Subcutaneous abdominal adipose tissue (tissue), 5 donors: ENCODE results near the gene LGR6.

Experiments used
- H3K27ac ChIP-seq: one replicate; pipeline ENCODE4 v1.7.0; 2013; ENCODE audit warnings: low read depth, mild to moderate bottlenecking, inconsistent platforms, low read length, moderate library complexity
- H3K27me3 ChIP-seq, 5 donors: one replicate each; pipeline ENCODE4 v1.7.0; 2013; ENCODE audit warnings: low read length in 5 of 5, inconsistent platforms in 1 of 5; ENCODE audit not compliant: control insufficient read depth in 5 of 5, insufficient read depth in 4 of 5
- H3K36me3 ChIP-seq, 5 donors: one replicate each; pipeline ENCODE4 v1.7.0; 2013; ENCODE audit warnings: low read length in 5 of 5; ENCODE audit not compliant: control insufficient read depth in 5 of 5, insufficient read depth in 5 of 5
- H3K4me1 ChIP-seq, 5 donors: one replicate each; pipeline ENCODE4 v1.7.0; 2013; ENCODE audit warnings: low read length in 5 of 5, mild to moderate bottlenecking in 3 of 5, moderate library complexity in 1 of 5; ENCODE audit not compliant: control insufficient read depth in 5 of 5, insufficient read depth in 5 of 5
- H3K4me3 ChIP-seq, 5 donors: one replicate each; pipeline ENCODE4 v1.7.0; 2013; ENCODE audit warnings: low read length in 5 of 5, low read depth in 1 of 5
- H3K9ac ChIP-seq, 5 donors: one replicate each; pipeline ENCODE4 v1.7.0; 2013; ENCODE audit warnings: low read length in 5 of 5, mild to moderate bottlenecking in 4 of 5, moderate library complexity in 3 of 5
- H3K9me3 ChIP-seq, 5 donors: one replicate each; pipeline ENCODE4 v1.7.0; 2013; ENCODE audit warnings: low read length in 5 of 5; ENCODE audit not compliant: control insufficient read depth in 5 of 5
- donor health status: healthy.
- donor health status: healthy.
- donor health status: healthy.
- donor health status: healthy.
- donor health status: healthy.

LGR6 gene

DNA sequence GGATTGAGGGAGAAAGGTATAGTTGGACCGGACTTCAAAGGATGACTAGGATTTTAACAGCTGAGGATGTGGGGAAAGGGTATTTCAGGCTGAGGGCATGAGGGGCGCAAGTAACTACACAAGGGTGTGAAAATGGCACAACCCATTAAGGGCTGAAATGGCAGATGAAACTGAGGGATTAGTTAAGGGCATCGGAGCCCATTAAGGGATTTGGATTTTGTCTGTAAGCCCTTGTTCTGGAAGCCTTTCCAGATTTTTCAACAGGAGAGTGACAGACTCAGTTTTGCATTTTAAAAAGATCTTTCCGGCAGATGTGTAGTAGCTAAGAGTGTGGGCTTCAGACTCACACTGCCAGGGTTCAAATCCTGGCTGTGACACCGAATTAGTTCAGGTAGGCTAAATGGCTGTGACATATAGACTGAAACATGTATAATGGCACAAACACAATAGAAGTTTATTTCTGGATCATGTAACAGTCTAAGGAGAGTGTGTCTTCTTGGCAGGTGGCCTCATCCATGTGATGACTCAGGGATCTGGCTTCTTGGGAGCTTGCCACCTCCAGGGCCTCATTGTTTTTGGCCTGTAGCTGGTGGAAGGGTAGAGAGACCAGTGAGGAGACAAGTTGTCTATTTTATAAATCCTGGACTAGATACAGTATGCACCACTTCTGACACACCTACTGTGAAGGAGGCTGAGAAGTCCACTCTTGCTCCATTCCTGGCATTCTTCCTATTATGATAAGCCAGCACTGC, 98.5 kb downstream of the LGR6 start:
- Histone ChIP-seq H3K36me3 (no peaks in the 10 kb centered on the region), H3K9me3 (peaks cover 0 to 4% (median 0%) of the 10 kb centered on the region in 5 donors), H3K9ac (no peak overlapping the region), H3K4me1 (peaks cover 0 to 5% (median 0%) of the 10 kb centered on the region in 5 donors), H3K4me3 (no peak overlapping the region), H3K27ac (no peak overlapping the region), H3K27me3 (peaks cover 0 to 8% (median 4%) of the 10 kb centered on the region in 5 donors)

DNA sequence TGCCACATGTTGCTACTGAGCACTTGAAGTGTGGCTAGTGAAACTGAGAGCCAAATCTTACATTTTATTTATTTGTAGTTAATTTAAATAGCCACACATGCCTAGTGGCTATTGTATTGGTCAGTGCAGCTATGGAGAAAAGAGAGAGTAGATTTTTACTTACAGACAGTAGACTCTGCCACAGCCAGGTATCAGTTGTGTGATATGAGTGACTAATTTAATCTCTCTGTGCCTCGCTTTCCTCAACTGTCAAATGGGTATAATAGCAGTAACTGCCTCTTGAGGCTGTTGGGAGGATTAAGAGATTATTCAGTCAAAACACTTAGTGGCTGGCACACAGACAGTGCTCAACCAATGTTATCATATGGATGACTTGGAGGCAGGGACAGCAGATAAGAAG, 99.2 kb downstream of the LGR6 start:
- H3K36me3 ChIP-seq, result no peaks in the 10 kb centered on the region
- H3K9ac ChIP-seq, result no peak overlapping the region
- H3K4me3 ChIP-seq, result no peak overlapping the region
- peaks cover 0 to 4% (median 0%) of the 10 kb centered on the region in 5 donors for H3K9me3 ChIP-seq
- H3K27me3 ChIP-seq, result peaks cover 0 to 11% (median 4%) of the 10 kb centered on the region in 5 donors
- H3K27ac ChIP-seq, result no peak overlapping the region
- peaks cover 0 to 5% (median 0%) of the 10 kb centered on the region in 5 donors for H3K4me1 ChIP-seq

DNA sequence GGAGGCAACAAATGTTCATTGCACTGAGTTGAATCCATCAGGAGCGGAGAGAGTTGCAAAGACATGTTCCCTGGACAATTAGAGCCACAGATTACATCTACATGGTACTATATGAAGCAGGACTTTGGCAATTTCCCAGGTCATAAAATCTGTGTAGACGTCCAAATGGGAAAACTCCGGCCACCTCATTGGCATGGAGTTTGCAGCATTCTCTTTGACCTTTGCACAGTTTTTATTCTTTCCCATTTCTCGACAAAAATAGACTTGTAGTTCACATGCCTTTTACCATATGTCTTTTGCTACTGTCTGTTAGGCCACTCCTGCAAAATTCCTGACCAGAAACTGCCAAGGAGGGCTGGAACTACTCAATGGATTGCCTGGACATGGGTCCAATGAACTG, 100.0 kb downstream of the LGR6 start:
- Histone ChIP-seq H3K9me3 (peaks cover 0 to 4% (median 0%) of the 10 kb centered on the region in 5 donors), H3K4me1 (peaks cover 0 to 5% (median 0%) of the 10 kb centered on the region in 5 donors), H3K27ac (no peak overlapping the region), H3K36me3 (no peaks in the 10 kb centered on the region), H3K9ac (no peak overlapping the region), H3K4me3 (no peak overlapping the region), H3K27me3 (peaks cover 0 to 9% (median 4%) of the 10 kb centered on the region in 5 donors)

DNA sequence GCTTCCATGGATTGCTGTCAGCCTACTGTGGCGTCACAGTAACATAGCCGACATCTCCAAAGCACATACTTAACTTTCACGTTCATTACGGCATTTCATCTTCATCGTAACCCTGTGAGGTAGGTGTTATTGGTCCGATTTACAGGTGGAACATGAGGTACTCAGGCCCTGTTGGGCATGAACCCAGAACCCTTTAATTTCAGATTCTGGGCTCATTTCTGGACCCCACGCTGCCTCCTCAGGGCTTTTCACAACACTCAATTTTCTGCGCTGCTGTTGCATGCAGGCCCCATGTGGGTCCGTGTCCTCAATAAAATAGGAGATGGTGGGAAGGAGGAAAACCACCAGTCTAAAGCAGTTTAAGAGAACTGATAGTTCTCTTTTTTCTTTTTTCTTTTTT, 108.6 kb downstream of the LGR6 start:
- Histone ChIP-seq H3K36me3 (no peaks in the 10 kb centered on the region), H3K4me1 (no peaks in the 10 kb centered on the region), H3K9me3 (no peaks in the 10 kb centered on the region), H3K27me3 (peaks cover 0 to 9% (median 3%) of the 10 kb centered on the region in 5 donors), H3K9ac (no peak overlapping the region), H3K27ac (no peak overlapping the region), H3K4me3 (no peak overlapping the region)

DNA sequence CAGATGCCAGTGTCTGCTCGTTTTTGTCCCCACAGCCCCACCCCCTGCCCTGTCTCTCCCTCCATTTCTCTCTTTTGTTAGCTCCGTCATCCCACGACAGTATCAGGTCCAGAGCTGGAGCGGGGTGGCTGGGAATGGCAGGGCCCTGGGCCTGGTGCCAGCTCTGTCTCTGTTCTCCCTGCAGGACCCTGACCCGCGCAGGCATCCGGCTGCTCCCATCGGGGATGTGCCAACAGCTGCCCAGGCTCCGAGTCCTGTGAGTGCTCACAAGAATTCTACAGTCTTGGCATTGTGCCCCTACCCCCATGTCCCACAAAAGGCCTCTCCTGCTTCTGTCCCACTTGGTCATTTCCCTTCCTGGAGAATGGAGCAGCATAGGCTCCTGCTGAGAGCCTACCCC, 110.8 kb downstream of the LGR6 start:
- peaks cover 0 to 7% (median 4%) of the 10 kb centered on the region in 5 donors for H3K27me3 ChIP-seq
- H3K4me1 ChIP-seq, result no peaks in the 10 kb centered on the region
- no peak overlapping the region for H3K4me3 ChIP-seq
- H3K9me3 ChIP-seq, result no peaks in the 10 kb centered on the region
- H3K9ac ChIP-seq, result no peak overlapping the region
- no peak overlapping the region for H3K27ac ChIP-seq
- no peaks in the 10 kb centered on the region for H3K36me3 ChIP-seq

DNA sequence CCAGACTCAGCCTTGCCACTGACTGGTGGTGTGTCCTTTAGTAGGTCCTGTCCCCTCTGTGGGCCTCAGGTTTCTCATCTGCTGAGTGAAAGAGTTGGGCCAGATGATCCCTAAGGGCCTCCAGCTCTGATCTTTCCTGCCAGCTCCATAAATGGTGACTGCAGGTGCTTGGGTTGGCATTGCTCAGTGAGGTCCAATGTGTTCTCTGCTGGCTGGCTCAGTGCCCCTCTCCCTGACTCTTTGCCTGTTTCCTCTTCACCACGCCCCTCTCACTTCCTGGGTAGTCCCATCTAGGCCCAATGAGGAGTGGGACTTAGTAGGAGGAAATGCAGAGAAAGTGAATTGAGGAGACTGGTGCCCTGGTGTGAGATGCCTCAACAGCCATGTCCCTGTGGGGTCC, 111.6 kb downstream of the LGR6 start:
- Histone ChIP-seq H3K27me3 (peaks cover 0 to 4% (median 3%) of the 10 kb centered on the region in 5 donors), H3K4me3 (no peak overlapping the region), H3K9ac (no peak overlapping the region), H3K9me3 (no peaks in the 10 kb centered on the region), H3K27ac (no peak overlapping the region), H3K36me3 (no peaks in the 10 kb centered on the region), H3K4me1 (no peaks in the 10 kb centered on the region)

DNA sequence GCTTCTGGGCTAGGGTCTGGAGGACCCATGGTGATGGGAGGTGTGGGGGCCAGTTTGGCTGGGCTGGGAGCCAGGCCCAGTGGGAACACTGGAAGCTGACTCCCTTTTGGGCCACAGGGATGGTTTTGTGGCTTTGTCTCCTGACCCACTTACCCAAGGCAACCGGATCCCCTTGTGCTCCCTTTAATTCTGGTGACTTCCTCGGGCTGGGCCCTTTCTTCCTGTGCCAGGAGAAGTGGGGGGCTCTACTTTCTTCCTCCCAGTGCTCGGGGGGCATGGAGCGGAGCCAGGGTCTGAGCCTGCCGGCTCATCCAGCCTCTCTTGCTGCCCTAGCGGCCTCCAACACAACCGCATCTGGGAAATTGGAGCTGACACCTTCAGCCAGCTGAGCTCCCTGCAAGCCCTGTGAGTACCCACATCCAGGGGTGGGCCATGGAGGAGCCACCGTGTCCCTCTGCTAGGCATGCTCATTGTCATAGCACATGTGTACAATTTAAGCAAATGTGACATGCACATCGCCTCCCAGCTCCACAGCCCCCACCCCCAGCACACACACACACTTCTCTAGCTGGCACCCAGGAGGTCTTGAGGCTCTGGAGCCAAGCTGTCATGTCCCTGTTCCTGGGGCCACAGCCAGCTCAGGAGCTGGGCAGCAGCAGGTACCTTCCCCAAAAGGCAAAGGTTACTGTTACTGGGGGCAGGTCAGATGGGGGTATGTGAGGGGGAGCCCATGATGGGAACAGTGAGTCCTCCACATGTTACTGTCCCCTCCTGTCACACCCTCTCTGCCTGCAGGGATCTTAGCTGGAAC, 113.1 kb downstream of the LGR6 start:
- Histone ChIP-seq H3K9ac (no peak overlapping the region), H3K27me3 (peaks cover 2 to 8% (median 4%) of the 10 kb centered on the region in 5 donors), H3K4me1 (peaks cover 0 to 1% (median 0%) of the 10 kb centered on the region in 5 donors), H3K4me3 (no peak overlapping the region), H3K9me3 (no peaks in the 10 kb centered on the region), H3K36me3 (no peaks in the 10 kb centered on the region), H3K27ac (no peak overlapping the region)

DNA sequence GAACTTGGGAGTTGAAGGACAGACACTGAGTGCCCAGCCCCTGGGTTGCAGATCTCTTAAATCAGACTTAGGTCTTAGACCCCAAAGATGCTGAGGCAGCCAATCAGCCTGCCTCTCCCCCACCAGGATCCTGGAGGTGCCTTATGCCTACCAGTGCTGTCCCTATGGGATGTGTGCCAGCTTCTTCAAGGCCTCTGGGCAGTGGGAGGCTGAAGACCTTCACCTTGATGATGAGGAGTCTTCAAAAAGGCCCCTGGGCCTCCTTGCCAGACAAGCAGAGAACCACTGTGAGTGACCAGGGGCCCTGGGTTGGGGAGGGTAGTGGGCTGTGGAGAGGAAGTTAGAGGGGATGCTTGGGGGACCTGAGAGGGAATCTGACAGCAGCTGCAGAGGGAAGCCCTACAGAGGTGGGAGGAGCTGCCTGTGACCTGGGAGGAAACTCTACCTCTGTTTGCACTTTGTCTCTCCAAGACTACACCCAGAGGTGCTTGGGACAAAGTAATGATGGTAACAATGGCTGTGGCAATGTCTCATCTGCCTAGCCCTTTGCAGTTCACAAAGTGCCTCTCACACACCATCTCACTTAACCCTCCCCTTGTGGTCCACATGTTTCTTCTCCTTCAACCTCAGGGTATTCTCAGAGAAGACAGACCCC, 116.6 kb downstream of the LGR6 start:
- Histone ChIP-seq H3K4me1 (peaks cover 0 to 9% (median 5%) of the 10 kb centered on the region in 5 donors), H3K9ac (no peak overlapping the region)

DNA sequence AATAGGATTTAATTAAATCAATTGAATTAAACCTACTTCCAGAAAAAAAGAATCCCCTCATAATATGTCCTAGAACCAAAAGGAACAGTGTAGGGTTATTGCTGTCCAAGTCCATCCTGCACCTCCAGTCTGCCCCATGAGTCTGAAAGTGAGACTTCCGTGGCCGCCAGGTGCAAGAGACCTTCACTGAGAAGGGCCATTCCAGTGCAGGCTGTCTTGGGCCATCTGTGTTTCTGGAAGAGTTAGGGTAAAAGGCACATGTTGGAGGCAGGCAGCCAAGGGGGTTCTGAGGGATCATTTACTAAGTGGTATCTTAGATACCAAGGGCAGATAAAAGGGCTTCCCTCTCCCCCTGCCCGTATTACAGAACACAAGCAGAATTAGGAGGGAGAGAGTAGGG, 117.1 kb downstream of the LGR6 start:
- peaks cover 5 to 26% (median 17%) of the 10 kb centered on the region in 5 donors for H3K27me3 ChIP-seq
- H3K9ac ChIP-seq, result no peak overlapping the region

More for the DNA sequence above, 116.6 kb downstream of the LGR6 start:
- no peak overlapping the region for H3K4me3 ChIP-seq
- no peaks in the 10 kb centered on the region for H3K9me3 ChIP-seq
- H3K36me3 ChIP-seq, result no peaks in the 10 kb centered on the region
- no peak overlapping the region for H3K27ac ChIP-seq
- H3K27me3 ChIP-seq, result peaks cover 5 to 25% (median 17%) of the 10 kb centered on the region in 5 donors

More for the DNA sequence above, 117.1 kb downstream of the LGR6 start:
- H3K4me1 ChIP-seq, result peaks cover 0 to 9% (median 5%) of the 10 kb centered on the region in 5 donors
- no peaks in the 10 kb centered on the region for H3K36me3 ChIP-seq
- no peak overlapping the region for H3K27ac ChIP-seq
- no peaks in the 10 kb centered on the region for H3K9me3 ChIP-seq
- no peak overlapping the region for H3K4me3 ChIP-seq
